T-cell (primary cell): Measurements from ENCODE around the gene METTL24. TPM values are rescaled to one million over a fixed set of nuclear protein-coding genes. Genes with fewer than 3 reads are reported as not detected.

Experiments
- ATAC-seq, 4 experiments: fragments of 200-7000 bp in 3 of 4; fragments of 150-1000 bp in 1 of 4; cut with Tn5 transposase; replicated peaks in 1 of 4; 1 replicate in 3 of 4; 2 replicates in 1 of 4; pipeline ENCODE4 v1.10.0; 2021; ENCODE audit warnings: moderate library complexity in 3 of 4, mild to moderate bottlenecking in 2 of 4, moderate number of reproducible peaks in 1 of 4
- CTCF ChIA-PET, 2 donors: fragments of 300-600 bp; sonication (Branson Sonifier 250); formaldehyde crosslinking; loops; one replicate each; lab custom pipeline; 2022; ENCODE audit warnings: antibody characterized with exemption in 2 of 2; lab: Charles Lee
- POLR2A ChIA-PET, 2 donors: fragments of 300-600 bp; sonication (Branson Sonifier 250); formaldehyde crosslinking; loops; one replicate each; lab custom pipeline; 2022; ENCODE audit warnings: antibody characterized with exemption in 2 of 2; lab: Charles Lee
- DNase-seq, 35 experiments: peaks; one replicate each; pipeline versions ENCODE4 v3.0.0 to v3.0.0-alpha.2; 2013 to 2023
- H3K27ac ChIP-seq: one replicate; pipeline ENCODE4 v1.5.1; 2013; ENCODE audit warnings: low read length
- H3K27me3 ChIP-seq, 2 experiments: replicated peaks in 1 of 2; 1 replicate in 1 of 2; 2 replicates in 1 of 2; pipeline versions ENCODE4 v1.6.1 to v1.7.0; 2013; ENCODE audit warnings: low read length in 1 of 2, mixed read lengths in 1 of 2; ENCODE audit not compliant: control insufficient read depth in 2 of 2, insufficient read depth in 2 of 2; ENCODE audit errors: extremely low read depth in 1 of 2
- H3K36me3 ChIP-seq, 2 donors: 1 replicate in 1 of 2; 2 replicates in 1 of 2; pipeline versions ENCODE4 v1.6.1 to v1.7.0; 2013; ENCODE audit warnings: low read length in 1 of 2; ENCODE audit not compliant: control insufficient read depth in 2 of 2, insufficient read depth in 1 of 2; ENCODE audit errors: extremely low read depth in 1 of 2
- H3K4me1 ChIP-seq, 2 experiments: 1 replicate in 1 of 2; 2 replicates in 1 of 2; pipeline versions ENCODE4 v1.6.1 to v1.7.0; 2013; ENCODE audit warnings: low read length in 2 of 2, mixed read lengths in 1 of 2; ENCODE audit not compliant: insufficient read depth in 2 of 2, control insufficient read depth in 1 of 2; ENCODE audit errors: extremely low read depth in 1 of 2
- H3K4me3 ChIP-seq, 2 donors: 1 replicate in 1 of 2; 2 replicates in 1 of 2; pipeline versions ENCODE4 v1.5.1 to v1.7.0; 2013; ENCODE audit warnings: mild to moderate bottlenecking in 2 of 2, low read length in 1 of 2, moderate library complexity in 1 of 2; ENCODE audit not compliant: control insufficient read depth in 1 of 2; ENCODE audit errors: extremely low read depth in 1 of 2
- H3K9me3 ChIP-seq: 2 replicates; pipeline ENCODE4 v1.7.0; 2013
- H3K27ac Mint-ChIP-seq, 2 donors: one replicate each; pipeline ENCODE4 v1.8.0; 2020 to 2021; ENCODE audit warnings: mild to moderate bottlenecking in 2 of 2, mixed read lengths in 2 of 2
- H3K27me3 Mint-ChIP-seq, 2 donors: one replicate each; pipeline ENCODE4 v1.8.0; 2021 to 2022; ENCODE audit warnings: mixed read lengths in 2 of 2
- H3K36me3 Mint-ChIP-seq: one replicate; pipeline ENCODE4 v1.8.0; 2021; ENCODE audit warnings: mixed read lengths
- H3K4me1 Mint-ChIP-seq, 3 donors: one replicate each; pipeline ENCODE4 v1.8.0; 2020 to 2022; ENCODE audit warnings: mixed read lengths in 3 of 3, mild to moderate bottlenecking in 1 of 3
- H3K4me3 Mint-ChIP-seq, 3 donors: one replicate each; pipeline ENCODE4 v1.8.0; 2020 to 2022; ENCODE audit warnings: mild to moderate bottlenecking in 3 of 3, mixed read lengths in 3 of 3, moderate library complexity in 3 of 3
- H3K9me3 Mint-ChIP-seq, 3 donors: one replicate each; pipeline ENCODE4 v1.8.0; 2020 to 2022; ENCODE audit warnings: mixed read lengths in 3 of 3
- WGBS: methylation state at CpG from one replicate; pipeline ENCODE4 v1.1.5; 2013; ENCODE audit warnings: missing lambda C conversion rate; ENCODE audit not compliant: insufficient coverage; 5-methylcytosine and 5-hydroxymethylcytosine counted together
- total RNA-seq, 35 experiments: library from RNA in 6 of 35; stranded (reverse) in 6 of 35; fragments of 120-200 nt in 1 of 35; gene quantifications; one replicate each; pipeline versions ENCODE4 v1.2.1 to v1.2.4 and lab custom pipeline; 2013 to 2026

METTL24 gene
- total RNA-seq, 5 donors from 2014 or later (not counting 1 experiment from before 2014, with no cell fraction given) = 0.30 to 0.47 (median 0.33) TPM; not detected in 2

DNA sequence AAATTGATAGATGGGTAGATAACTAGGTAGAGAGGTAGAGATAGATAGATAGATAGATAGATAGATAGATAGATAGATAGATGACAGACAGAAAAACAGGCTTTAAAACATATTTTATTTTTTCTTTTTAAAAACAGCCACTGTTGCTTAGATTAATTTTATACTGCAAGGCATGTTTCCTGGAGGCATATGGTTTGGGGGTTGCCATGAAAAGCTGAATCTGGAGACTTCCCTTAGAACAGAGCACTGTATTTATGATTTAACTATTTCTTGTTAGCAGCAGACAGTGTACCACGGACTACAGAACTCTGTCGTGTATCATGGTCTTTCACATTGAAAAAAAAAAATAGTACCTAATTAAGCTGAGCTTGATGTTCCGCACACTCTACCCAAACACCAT lies 38.8 kb downstream of the METTL24 start:
- H3K36me3 ChIP-seq = no peaks in the 10 kb centered on the region
- ATAC-seq = no peak
- Mint-ChIP-seq H3K4me1 (no peaks in the 10 kb centered on the region), H3K36me3 (no peaks in the 10 kb centered on the region), H3K27me3 (no peaks in the 10 kb centered on the region), H3K27ac (no peak overlapping the region), H3K9me3 (no peaks in the 10 kb centered on the region), H3K4me3 (no peak overlapping the region)
- no peak overlapping the region for H3K27ac ChIP-seq
- H3K9me3 ChIP-seq = no peaks in the 10 kb centered on the region
- 100% methylated on average over 3 of the region's 3 CpGs for WGBS
- no peak overlapping the region for H3K4me3 ChIP-seq
- CTCF ChIA-PET = no interaction called here
- no peak for DNase-seq
- H3K27me3 ChIP-seq = no peaks in the 10 kb centered on the region
- no peaks in the 10 kb centered on the region for H3K4me1 ChIP-seq
- POLR2A ChIA-PET = no interaction called here

GRCh38 chr6:110318971-110319370 lies 39.2 kb downstream of the METTL24 start:
- Histone ChIP-seq H3K9me3 (no peaks in the 10 kb centered on the region), H3K36me3 (no peaks in the 10 kb centered on the region), H3K27me3 (no peaks in the 10 kb centered on the region), H3K4me3 (no peak overlapping the region), H3K4me1 (no peaks in the 10 kb centered on the region), H3K27ac (no peak overlapping the region)
- Mint-ChIP-seq H3K4me1 (no peaks in the 10 kb centered on the region), H3K27me3 (no peaks in the 10 kb centered on the region), H3K27ac (no peak overlapping the region), H3K9me3 (no peaks in the 10 kb centered on the region), H3K4me3 (no peak overlapping the region), H3K36me3 (no peaks in the 10 kb centered on the region)
- ATAC-seq = no peak
- ChIA-PET CTCF (interaction anchor here in 1 of 2 donors (0.7 kb wide), 1 partner anchor 572 kb away, joined by 3 read pairs; no protein-coding TSS in a partner anchor), POLR2A (interaction anchor here (0.6 to 0.7 kb wide), 2 partner anchors 175 to 1139 kb away, joined by 5 to 7 read pairs; no protein-coding TSS in a partner anchor)
- DNase-seq = no peak
- no CpG with 5 or more reads among the region's 3 CpGs for WGBS

DNA sequence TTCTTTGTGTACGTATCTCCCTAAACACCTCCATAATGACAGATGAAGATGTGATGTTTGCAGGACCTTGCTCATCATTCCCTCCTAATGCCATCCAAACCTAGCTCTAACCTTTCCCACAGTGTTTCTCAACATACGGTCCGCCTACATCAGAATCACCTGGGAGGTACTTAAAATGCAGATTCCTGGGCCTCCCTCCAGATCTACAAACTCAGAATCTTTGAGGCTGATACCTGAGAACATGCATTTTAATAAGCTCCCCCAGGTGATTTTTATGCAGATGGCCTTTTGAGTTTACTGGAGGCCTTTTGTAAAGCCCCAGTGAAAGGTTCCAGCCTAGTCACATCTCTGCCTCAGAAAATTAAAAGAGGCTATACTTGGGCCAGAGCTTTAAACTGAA lies 40.5 kb downstream of the METTL24 start:
- no peak overlapping the region for H3K4me3 Mint-ChIP-seq
- CTCF ChIA-PET = interaction anchor here in 1 of 2 donors (0.5 kb wide), 1 partner anchor 35 kb away, joined by 4 read pairs; no protein-coding TSS in a partner anchor
- WGBS = 100% methylated on average over 2 of the region's 3 CpGs
- DNase-seq = no peak
- POLR2A ChIA-PET = no interaction called here
- Histone ChIP-seq H3K4me3 (no peak overlapping the region), H3K27me3 (no peaks in the 10 kb centered on the region), H3K36me3 (no peaks in the 10 kb centered on the region), H3K9me3 (no peaks in the 10 kb centered on the region), H3K27ac (no peak overlapping the region), H3K4me1 (no peaks in the 10 kb centered on the region)
- no peak for ATAC-seq
- H3K27ac Mint-ChIP-seq = no peak overlapping the region
- H3K36me3 Mint-ChIP-seq = no peaks in the 10 kb centered on the region
- no peaks in the 10 kb centered on the region for H3K4me1 Mint-ChIP-seq
- H3K9me3 Mint-ChIP-seq = no peaks in the 10 kb centered on the region
- no peaks in the 10 kb centered on the region for H3K27me3 Mint-ChIP-seq

DNA sequence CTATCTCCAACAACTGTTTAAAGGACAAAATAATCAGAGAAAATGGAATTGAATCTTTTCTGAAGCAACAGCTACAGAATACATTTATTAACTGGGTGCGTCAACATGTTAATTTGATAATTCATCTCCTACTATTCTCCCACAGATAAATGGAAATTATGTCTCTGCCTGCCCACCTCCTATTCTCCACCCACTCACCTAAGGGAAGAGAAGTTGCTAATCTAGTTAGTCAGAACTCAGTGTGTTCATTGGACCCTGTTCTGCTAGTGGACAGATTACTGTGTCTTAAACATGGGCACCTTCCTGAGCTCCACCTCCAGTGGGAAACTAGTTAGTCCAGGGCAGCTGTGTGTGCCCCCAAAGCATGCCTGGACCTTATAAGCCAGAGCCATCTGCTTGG lies 41.0 kb downstream of the METTL24 start:
- no CpG with 5 or more reads among the region's 1 CpG for WGBS
- CTCF ChIA-PET = no interaction called here
- no peak for ATAC-seq

GRCh38 chr6:110315869-110316398 lies 42.2 kb downstream of the METTL24 start:
- Histone ChIP-seq H3K4me1 (no peaks in the 10 kb centered on the region), H3K4me3 (no peak overlapping the region), H3K27me3 (no peaks in the 10 kb centered on the region), H3K27ac (no peak overlapping the region), H3K9me3 (no peaks in the 10 kb centered on the region), H3K36me3 (no peaks in the 10 kb centered on the region)
- DNase-seq (no peak), ATAC-seq (no peak)
- Mint-ChIP-seq H3K27me3 (peaks cover 0 to 2% of the 10 kb centered on the region in 2 donors), H3K36me3 (no peaks in the 10 kb centered on the region), H3K27ac (no peak overlapping the region), H3K4me3 (no peak overlapping the region), H3K9me3 (no peaks in the 10 kb centered on the region), H3K4me1 (no peaks in the 10 kb centered on the region)
- ChIA-PET CTCF (no interaction called here), POLR2A (no interaction called here)
- 80% methylated on average over 1 of the region's 3 CpGs for WGBS

More for the DNA sequence above, 41.0 kb downstream of the METTL24 start:
- H3K27ac ChIP-seq = no peak overlapping the region
- no peak for DNase-seq
- peaks cover 0 to 2% of the 10 kb centered on the region in 2 donors for H3K27me3 Mint-ChIP-seq
- POLR2A ChIA-PET = no interaction called here
- H3K36me3 ChIP-seq = no peaks in the 10 kb centered on the region
- H3K9me3 ChIP-seq = no peaks in the 10 kb centered on the region
- no peaks in the 10 kb centered on the region for H3K4me1 ChIP-seq
- H3K27ac Mint-ChIP-seq = no peak overlapping the region
- H3K27me3 ChIP-seq = no peaks in the 10 kb centered on the region
- H3K9me3 Mint-ChIP-seq = no peaks in the 10 kb centered on the region
- no peak overlapping the region for H3K4me3 Mint-ChIP-seq
- no peaks in the 10 kb centered on the region for H3K36me3 Mint-ChIP-seq
- H3K4me1 Mint-ChIP-seq = no peaks in the 10 kb centered on the region
- H3K4me3 ChIP-seq = no peak overlapping the region

- no peaks in the 10 kb centered on the region for H3K9me3 Mint-ChIP-seq
- ChIA-PET POLR2A (no interaction called here), CTCF (no interaction called here)
- H3K4me1 ChIP-seq = no peaks in the 10 kb centered on the region
- H3K36me3 Mint-ChIP-seq = no peaks in the 10 kb centered on the region
- no peak overlapping the region for H3K27ac Mint-ChIP-seq
- no peak overlapping the region for H3K4me3 Mint-ChIP-seq
- H3K4me3 ChIP-seq = no peak overlapping the region
- no peaks in the 10 kb centered on the region for H3K9me3 ChIP-seq
- H3K27me3 ChIP-seq = no peaks in the 10 kb centered on the region
- 88% methylated on average over 4 of the region's 6 CpGs for WGBS
- DNase-seq (no peak), ATAC-seq (no peak)
- H3K36me3 ChIP-seq = no peaks in the 10 kb centered on the region
- H3K4me1 Mint-ChIP-seq = no peaks in the 10 kb centered on the region
- H3K27me3 Mint-ChIP-seq = peaks cover 0 to 2% of the 10 kb centered on the region in 2 donors
- H3K27ac ChIP-seq = no peak overlapping the region
Observed at GRCh38 chr6:110315207-110315868, 42.8 kb downstream of the METTL24 start.
